TTC549 (cell line): Measurements from ENCODE around the gene EPHB1.

Source experiments
- FAIRE-seq: peaks from 2 replicates; lab custom pipeline; 2012; peaks lifted over from hg19 to GRCh38; lab: Jason Lieb, UNC

EPHB1 gene

GRCh38 chr3:134916276-134916961 is 121.4 kb downstream of the EPHB1 start:
- no peak for FAIRE-seq

- no peak for FAIRE-seq
These were observed 122.6 kb downstream of the EPHB1 start for GRCh38 chr3:134917631-134918030.

- FAIRE-seq = no peak
These were observed 123.4 kb downstream of the EPHB1 start for GRCh38 chr3:134918441-134918840.

- FAIRE-seq = no peak
These were observed 127.0 kb downstream of the EPHB1 start for GRCh38 chr3:134922101-134922500.

- FAIRE-seq = no peak
These were observed 127.8 kb downstream of the EPHB1 start for GRCh38 chr3:134922866-134923265.

GRCh38 chr3:134923286-134923685 is 128.2 kb downstream of the EPHB1 start:
- FAIRE-seq = no peak

- no peak for FAIRE-seq
These were observed 132.5 kb downstream of the EPHB1 start for GRCh38 chr3:134927599-134927998.

- no peak for FAIRE-seq
These were observed 133.3 kb downstream of the EPHB1 start for GRCh38 chr3:134928392-134928791.

GRCh38 chr3:134928819-134929218 is 133.8 kb downstream of the EPHB1 start:
- no peak for FAIRE-seq

- no peak for FAIRE-seq
These were observed 134.9 kb downstream of the EPHB1 start for GRCh38 chr3:134929976-134930375.

- FAIRE-seq = no peak
These were observed 136.2 kb downstream of the EPHB1 start for GRCh38 chr3:134931045-134931785.

GRCh38 chr3:134932035-134932434 is 137.0 kb downstream of the EPHB1 start:
- no peak for FAIRE-seq

GRCh38 chr3:134933997-134934396 is 138.9 kb downstream of the EPHB1 start:
- no peak for FAIRE-seq

GRCh38 chr3:134934933-134935332 is 139.9 kb downstream of the EPHB1 start:
- FAIRE-seq = no peak

- no peak for FAIRE-seq
These were observed 142.4 kb downstream of the EPHB1 start for GRCh38 chr3:134937256-134938028.

GRCh38 chr3:134938029-134938525 is 143.0 kb downstream of the EPHB1 start:
- FAIRE-seq = no peak

- FAIRE-seq = no peak
These were observed 144.9 kb downstream of the EPHB1 start for GRCh38 chr3:134939978-134940377.

- FAIRE-seq = no peak
These were observed 146.8 kb downstream of the EPHB1 start for GRCh38 chr3:134941820-134942219.

GRCh38 chr3:134944429-134944828 is 149.4 kb downstream of the EPHB1 start:
- no peak for FAIRE-seq

- FAIRE-seq = no peak
These were observed 154.1 kb downstream of the EPHB1 start for GRCh38 chr3:134949150-134949549.

- FAIRE-seq = no peak
These were observed 157.3 kb downstream of the EPHB1 start for GRCh38 chr3:134952371-134952770.

- FAIRE-seq = no peak
These were observed 160.8 kb downstream of the EPHB1 start for GRCh38 chr3:134955874-134956273.

- FAIRE-seq = no peak
These were observed 161.3 kb downstream of the EPHB1 start for GRCh38 chr3:134956395-134956794.
